ENCODE measurements around the gene SSBP1. TPM values are rescaled to one million over a fixed set of nuclear protein-coding genes. Genes with fewer than 3 reads are reported as not detected.

Gene SSBP1
- total RNA-seq, 1 experiment from 2014 or later: 396 TPM

DNA sequence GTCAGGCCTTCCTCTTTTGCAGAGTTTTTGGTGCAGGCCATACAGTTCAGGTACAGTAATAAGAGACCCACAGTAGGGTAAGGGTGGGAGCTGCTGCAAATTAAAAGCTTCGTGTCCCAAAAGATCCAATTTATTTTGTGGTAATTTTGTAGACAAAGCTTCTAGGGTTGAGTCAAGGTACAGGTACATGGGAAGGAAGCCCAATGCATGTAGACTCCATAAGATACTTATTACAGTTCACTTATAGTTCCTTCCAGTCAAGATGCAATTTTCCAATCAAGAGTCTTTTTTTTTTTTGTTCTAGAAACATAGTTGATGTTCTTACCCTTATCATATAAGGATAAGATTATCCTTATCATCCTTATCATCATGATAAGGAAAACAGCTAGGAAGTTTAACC is 38.2 kb downstream of the SSBP1 start, which contains the start of gene TAS2R4:
Gene TAS2R4 (plus strand): TSS at position 301 of the 400 bp plus-strand sequence. CDS start 1,815 bp downstream, outside the sequence.
- H3K36me3 ChIP-seq: no peaks in the 10 kb centered on the region
- no peaks in the 10 kb centered on the region for H3K27me3 ChIP-seq
- H3K27ac ChIP-seq: no peak within 1 kb of the TSS
- no peaks in the 10 kb centered on the region for H3K4me1 ChIP-seq
- H3K4me3 ChIP-seq: no peak within 1 kb of the TSS
- DNase-seq: no peak
- H3K9me3 ChIP-seq (replicated peaks): no peaks in the 10 kb centered on the region

GRCh38 chr7:141785706-141786552 is 47.8 kb downstream of the SSBP1 start:
- peak; percentile 26 to 69 for DNase-seq
- Histone ChIP-seq H3K27ac (no peak overlapping the region), H3K4me1 (no peaks in the 10 kb centered on the region), H3K36me3 (no peaks in the 10 kb centered on the region), H3K4me3 (no peak overlapping the region), H3K27me3 (no peaks in the 10 kb centered on the region), H3K9me3 (replicated peaks) (no peaks in the 10 kb centered on the region)

DNA sequence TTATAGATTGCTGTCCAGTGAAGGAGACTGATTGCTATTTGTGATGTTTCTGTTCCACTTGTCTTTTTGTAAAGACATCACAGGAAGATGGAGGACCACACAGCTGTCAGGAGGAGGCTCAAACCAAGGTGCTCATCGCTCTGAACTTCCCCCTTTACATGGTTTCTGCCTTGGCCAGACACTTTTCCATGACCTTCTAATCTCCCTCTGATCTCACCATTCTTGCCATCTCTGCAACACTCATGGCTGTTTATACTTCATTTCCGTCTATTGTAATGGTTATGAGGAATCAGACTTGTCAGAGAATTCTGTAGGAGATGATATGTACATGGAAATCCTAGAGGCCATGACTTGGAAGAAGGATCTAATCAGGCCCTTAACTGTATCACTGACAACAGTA is 50.1 kb downstream of the SSBP1 start:
- no peak for DNase-seq
- no peaks in the 10 kb centered on the region for H3K27me3 ChIP-seq
- H3K27ac ChIP-seq: no peak overlapping the region
- H3K9me3 ChIP-seq (replicated peaks): no peaks in the 10 kb centered on the region
- no peak overlapping the region for H3K4me3 ChIP-seq
- H3K4me1 ChIP-seq: no peaks in the 10 kb centered on the region
- no peaks in the 10 kb centered on the region for H3K36me3 ChIP-seq

DNA sequence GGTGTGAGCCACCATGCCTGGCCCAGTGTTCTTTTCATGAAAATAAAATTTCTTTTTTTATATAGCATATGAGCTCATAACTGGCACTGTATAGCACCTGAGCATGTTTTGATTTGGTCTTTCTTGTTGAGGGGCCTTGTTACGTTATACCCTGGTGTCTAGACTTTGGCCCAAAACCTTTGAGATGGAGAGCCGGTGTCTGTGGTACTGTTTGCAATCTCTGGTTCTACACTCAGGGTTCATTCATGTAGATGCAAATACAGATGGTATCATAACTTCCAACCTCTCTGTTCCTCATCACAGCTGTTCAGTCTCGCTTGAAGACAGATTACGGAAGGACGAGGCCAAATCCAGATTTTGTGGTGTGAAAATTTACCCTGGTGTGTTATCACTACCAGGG is 51.8 kb downstream of the SSBP1 start, which contains the start of gene TAS2R5:
Gene TAS2R5 (plus strand): TSS at position 301 of the 400 bp plus-strand sequence. CDS start 145 bp downstream, outside the sequence.
- Histone ChIP-seq H3K36me3 (no peaks in the 10 kb centered on the region), H3K27ac (no peak within 1 kb of the TSS), H3K27me3 (no peaks in the 10 kb centered on the region), H3K4me1 (no peaks in the 10 kb centered on the region), H3K4me3 (no peak within 1 kb of the TSS), H3K9me3 (replicated peaks) (no peaks in the 10 kb centered on the region)
- no peak for DNase-seq

GRCh38 chr7:141792526-141792925 is 54.4 kb downstream of the SSBP1 start:
- Histone ChIP-seq H3K4me1 (no peaks in the 10 kb centered on the region), H3K4me3 (no peak overlapping the region), H3K27me3 (no peaks in the 10 kb centered on the region), H3K27ac (no peak overlapping the region), H3K36me3 (no peaks in the 10 kb centered on the region), H3K9me3 (replicated peaks) (no peaks in the 10 kb centered on the region)
- no peak for DNase-seq

Other genes with a start within 250 kb of the SSBP1 start
- gene AGK, start 186.9 kb upstream of the SSBP1 start, total RNA-seq (2014; rRNA removed; shearing (Covaris generic)): 41.5 and 46.7 TPM in 2 replicates
- 14.5 and 17.0 TPM in 2 replicates for gene DENND11, start 36.2 kb upstream of the SSBP1 start, total RNA-seq (2014; rRNA removed; shearing (Covaris generic))
- not detected in 2 replicates for gene WEE2, start 30.0 kb upstream of the SSBP1 start, total RNA-seq (2014; rRNA removed; shearing (Covaris generic))
- gene TAS2R3, start 25.7 kb downstream of the SSBP1 start, total RNA-seq (2014; rRNA removed; shearing (Covaris generic)): 0.24 and 0.38 TPM in 2 replicates
- gene TAS2R4, start 38.3 kb downstream of the SSBP1 start, total RNA-seq (2014; rRNA removed; shearing (Covaris generic)): 0.18 and 0.43 TPM in 2 replicates
- gene TAS2R5, start 51.9 kb downstream of the SSBP1 start, total RNA-seq (2014; rRNA removed; shearing (Covaris generic)): 0.18 TPM in 1 of 2 replicates, not detected in the other
- not detected in 2 replicates for gene PRSS37, start 103.1 kb downstream of the SSBP1 start, total RNA-seq (2014; rRNA removed; shearing (Covaris generic))
- gene OR9A4, start 178.0 kb downstream of the SSBP1 start, total RNA-seq (2014; rRNA removed; shearing (Covaris generic)): not detected in 2 replicates
- not detected in 2 replicates for gene CLEC5A, start 208.6 kb downstream of the SSBP1 start, total RNA-seq (2014; rRNA removed; shearing (Covaris generic))
- not detected in 2 replicates for gene TAS2R38, start 235.4 kb downstream of the SSBP1 start, total RNA-seq (2014; rRNA removed; shearing (Covaris generic))

Measured in SJCRH30 (cell line).